ENCODE data around the gene CAPN3. TPM values are rescaled to one million over a fixed set of nuclear protein-coding genes. Genes with fewer than 3 reads are reported as not detected.

CAPN3 gene
- total RNA-seq, 2 donors from 2014 or later: 19.8 to 37.0 TPM

DNA sequence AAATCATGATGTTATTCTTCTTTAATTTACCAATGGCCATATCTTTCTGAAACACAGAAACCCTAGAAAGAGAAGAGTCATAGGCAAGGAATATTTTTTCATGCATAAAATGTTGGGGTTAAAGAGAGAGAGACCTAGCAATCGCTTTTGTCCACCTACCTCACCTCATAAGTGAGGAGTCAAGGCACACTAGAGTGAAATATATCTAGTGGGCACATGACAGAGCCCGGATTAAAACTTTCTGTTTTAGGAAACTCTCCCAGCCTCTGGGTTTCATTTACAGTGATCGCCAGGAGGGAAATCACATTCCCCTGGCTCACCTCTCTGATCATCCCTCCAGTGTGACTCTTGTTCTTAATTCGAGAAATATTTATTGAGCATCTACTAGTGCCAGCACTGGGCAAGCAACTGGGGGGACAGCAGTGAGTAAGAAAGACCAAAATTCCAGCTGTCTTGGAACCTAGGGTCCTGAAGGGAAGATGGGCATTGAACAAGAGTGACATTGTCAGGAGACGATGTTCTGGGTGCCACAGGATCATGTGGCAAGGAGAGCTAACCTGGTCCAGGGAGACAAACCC is 1.3 kb downstream of the CAPN3 start:
- H3K9me3 ChIP-seq: no peaks in the 10 kb centered on the region
- DNase-seq (ENCODE audit: low spot score) (no peak), ATAC-seq (ENCODE audit: insufficient number of reproducible peaks, low FRiP score, low read depth) (no peak)
- H3K27ac ChIP-seq: no peak overlapping the region
- no peaks in the 10 kb centered on the region for H3K36me3 ChIP-seq
- no peak overlapping the region for H3K4me3 ChIP-seq
- H3K27me3 ChIP-seq (replicated peaks; ENCODE audit: insufficient read depth): no peaks in the 10 kb centered on the region
- TF ChIP-seq, protein P1, sequence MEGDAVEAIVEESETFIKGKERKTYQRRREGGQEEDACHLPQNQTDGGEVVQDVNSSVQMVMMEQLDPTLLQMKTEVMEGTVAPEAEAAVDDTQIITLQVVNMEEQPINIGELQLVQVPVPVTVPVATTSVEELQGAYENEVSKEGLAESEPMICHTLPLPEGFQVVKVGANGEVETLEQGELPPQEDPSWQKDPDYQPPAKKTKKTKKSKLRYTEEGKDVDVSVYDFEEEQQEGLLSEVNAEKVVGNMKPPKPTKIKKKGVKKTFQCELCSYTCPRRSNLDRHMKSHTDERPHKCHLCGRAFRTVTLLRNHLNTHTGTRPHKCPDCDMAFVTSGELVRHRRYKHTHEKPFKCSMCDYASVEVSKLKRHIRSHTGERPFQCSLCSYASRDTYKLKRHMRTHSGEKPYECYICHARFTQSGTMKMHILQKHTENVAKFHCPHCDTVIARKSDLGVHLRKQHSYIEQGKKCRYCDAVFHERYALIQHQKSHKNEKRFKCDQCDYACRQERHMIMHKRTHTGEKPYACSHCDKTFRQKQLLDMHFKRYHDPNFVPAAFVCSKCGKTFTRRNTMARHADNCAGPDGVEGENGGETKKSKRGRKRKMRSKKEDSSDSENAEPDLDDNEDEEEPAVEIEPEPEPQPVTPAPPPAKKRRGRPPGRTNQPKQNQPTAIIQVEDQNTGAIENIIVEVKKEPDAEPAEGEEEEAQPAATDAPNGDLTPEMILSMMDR (IDR thresholded peaks at IDR 0.05): no peak
- H3K4me1 ChIP-seq (ENCODE audit: control insufficient read depth in 1 of 2, low read depth in 2 of 2): no peaks in the 10 kb centered on the region

DNA sequence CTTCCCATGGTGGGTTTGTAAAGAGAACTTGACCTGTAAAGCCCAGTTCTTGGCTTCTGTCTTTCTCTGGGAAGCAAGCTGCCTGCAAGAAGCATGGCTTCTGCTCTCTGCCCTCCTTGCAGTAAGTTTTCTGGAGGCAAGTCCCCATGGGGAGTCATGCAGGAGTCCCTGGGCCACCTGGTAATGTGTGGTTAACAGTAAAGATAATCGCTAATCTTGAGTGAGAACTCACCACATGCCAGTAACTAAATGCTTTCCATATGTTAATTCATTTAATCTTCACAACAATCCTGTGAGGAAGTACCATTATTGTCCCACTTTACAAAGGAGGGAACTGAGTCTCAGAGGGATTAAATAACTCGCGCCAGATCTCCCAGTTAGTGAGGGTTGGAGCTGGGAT is 4.2 kb downstream of the CAPN3 start:
- no peak for DNase-seq (ENCODE audit: low spot score)
- no peaks in the 10 kb centered on the region for H3K4me1 ChIP-seq (ENCODE audit: control insufficient read depth in 1 of 2, low read depth in 2 of 2)
- no peak overlapping the region for H3K27ac ChIP-seq
- ATAC-seq (ENCODE audit: insufficient number of reproducible peaks, low FRiP score, low read depth): no peak
- no peaks in the 10 kb centered on the region for H3K9me3 ChIP-seq
- no peaks in the 10 kb centered on the region for H3K27me3 ChIP-seq (replicated peaks; ENCODE audit: insufficient read depth)
- no peak overlapping the region for H3K4me3 ChIP-seq
- no peaks in the 10 kb centered on the region for H3K36me3 ChIP-seq
- TF ChIP-seq, protein P1 (IDR thresholded peaks at IDR 0.05): no peak

DNA sequence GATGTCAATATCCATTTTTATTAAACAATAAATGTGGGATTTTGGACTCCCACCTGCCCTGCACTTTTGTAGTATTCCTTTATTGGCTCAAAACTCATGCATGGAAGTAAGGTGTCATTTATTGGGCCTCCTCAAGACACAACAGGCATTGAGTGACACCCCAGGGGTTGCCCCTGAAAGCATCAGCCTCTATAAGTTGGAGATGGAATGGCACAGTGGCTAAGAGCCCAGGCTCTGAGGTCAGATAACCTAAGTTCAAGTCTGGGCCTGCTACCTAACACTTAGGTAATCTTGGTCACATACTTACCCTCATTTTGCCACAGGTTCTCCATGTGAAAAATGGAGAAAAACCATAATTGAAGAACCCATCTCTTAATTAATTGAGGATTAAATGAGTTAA is 4.6 kb downstream of the CAPN3 start:
- ATAC-seq (ENCODE audit: insufficient number of reproducible peaks, low FRiP score, low read depth) (no peak), DNase-seq (ENCODE audit: low spot score) (no peak)
- Histone ChIP-seq H3K27ac (no peak overlapping the region), H3K27me3 (replicated peaks; ENCODE audit: insufficient read depth) (no peaks in the 10 kb centered on the region), H3K9me3 (no peaks in the 10 kb centered on the region), H3K4me3 (no peak overlapping the region), H3K4me1 (ENCODE audit: control insufficient read depth in 1 of 2, low read depth in 2 of 2) (no peaks in the 10 kb centered on the region), H3K36me3 (no peaks in the 10 kb centered on the region)
- TF ChIP-seq, protein P1 (IDR thresholded peaks at IDR 0.05): no peak

DNA sequence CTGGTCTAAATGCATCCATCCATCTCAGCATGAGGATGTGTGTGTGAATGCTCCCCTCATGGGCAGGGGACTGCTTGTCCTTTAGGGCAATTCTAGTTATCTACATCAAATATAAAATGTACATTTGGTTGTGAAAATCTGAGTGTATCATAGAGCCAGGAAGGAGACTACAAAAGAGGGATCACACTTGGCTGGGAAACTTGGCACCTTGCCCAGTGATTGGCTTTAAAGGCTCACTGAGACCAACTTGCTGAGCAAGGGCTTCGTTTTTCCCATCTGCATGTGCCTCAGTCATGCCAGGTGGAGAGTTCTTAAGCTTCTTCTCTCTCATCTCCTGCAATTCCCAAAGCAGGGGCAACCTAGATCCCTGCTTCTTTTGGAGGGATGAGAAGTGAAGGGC is 5.2 kb downstream of the CAPN3 start:
- H3K27me3 ChIP-seq (replicated peaks; ENCODE audit: insufficient read depth): no peaks in the 10 kb centered on the region
- no peak for ATAC-seq (ENCODE audit: insufficient number of reproducible peaks, low FRiP score, low read depth)
- no peaks in the 10 kb centered on the region for H3K36me3 ChIP-seq
- H3K4me3 ChIP-seq: no peak overlapping the region
- H3K4me1 ChIP-seq (ENCODE audit: control insufficient read depth in 1 of 2, low read depth in 2 of 2): no peaks in the 10 kb centered on the region
- DNase-seq (ENCODE audit: low spot score): no peak
- no peaks in the 10 kb centered on the region for H3K9me3 ChIP-seq
- no peak overlapping the region for H3K27ac ChIP-seq
- TF ChIP-seq, protein P1 (IDR thresholded peaks at IDR 0.05): no peak

DNA sequence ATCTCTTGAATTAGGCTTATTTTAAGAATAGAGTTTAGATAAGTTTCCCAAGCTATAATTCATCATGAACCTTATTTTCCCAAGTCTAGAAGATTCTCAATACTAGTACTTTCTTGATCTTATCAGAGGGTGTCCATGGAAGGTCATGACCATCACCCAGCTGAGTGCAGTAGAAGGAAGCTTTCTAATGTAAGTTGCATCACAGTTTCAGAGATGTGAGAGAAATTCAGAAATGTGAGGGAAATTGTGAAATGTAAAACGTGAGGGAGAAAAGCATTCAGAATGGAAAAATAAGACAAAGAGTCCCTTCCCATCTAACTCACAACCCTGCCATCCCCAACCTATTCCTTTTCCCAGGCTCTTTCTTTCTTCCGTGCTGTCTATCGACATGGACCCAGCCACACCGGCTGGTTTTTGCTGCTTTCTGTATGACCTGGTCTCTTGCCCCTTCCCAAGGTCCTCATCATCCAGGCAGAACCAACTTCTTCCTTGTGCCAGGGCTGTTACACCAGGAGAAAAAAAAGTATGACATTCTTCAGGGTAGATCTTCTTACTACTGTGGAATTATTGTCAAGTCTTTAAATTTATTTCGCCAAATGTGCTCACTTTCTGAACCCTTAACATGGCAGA is 6.7 kb downstream of the CAPN3 start:
- no peaks in the 10 kb centered on the region for H3K27me3 ChIP-seq (replicated peaks; ENCODE audit: insufficient read depth)
- ATAC-seq (ENCODE audit: insufficient number of reproducible peaks, low FRiP score, low read depth) (no peak), DNase-seq (ENCODE audit: low spot score) (no peak)
- TF ChIP-seq, protein P1 (IDR thresholded peaks at IDR 0.05): no peak
- no peak overlapping the region for H3K4me3 ChIP-seq
- H3K27ac ChIP-seq: no peak overlapping the region
- no peaks in the 10 kb centered on the region for H3K9me3 ChIP-seq
- H3K36me3 ChIP-seq: no peaks in the 10 kb centered on the region
- no peaks in the 10 kb centered on the region for H3K4me1 ChIP-seq (ENCODE audit: control insufficient read depth in 1 of 2, low read depth in 2 of 2)
